CD14-positive monocyte (primary cell): ENCODE measurements around the gene PRDX4. TPM values are rescaled to one million over a fixed set of nuclear protein-coding genes. Genes with fewer than 3 reads are reported as not detected.
"Not testable (repeated sequence)": the region's sequence is repeated elsewhere in the genome, so short reads cannot be mapped to it uniquely, and the experiment has no call there.

ENCODE experiments used
- DNase-seq, 3 donors: peaks; one replicate each; pipeline ENCODE4 v3.0.0-alpha.2; 2011 to 2022
- H2AFZ ChIP-seq: 2 replicates; pipeline ENCODE4 v1.6.0; 2012; ENCODE audit warnings: mild to moderate bottlenecking, low read depth, low read length, inconsistent platforms; ENCODE audit not compliant: insufficient read depth, poor library complexity, severe bottlenecking
- H3K27ac ChIP-seq, 2 donors: 1 replicate in 1 of 2; 2 replicates in 1 of 2; pipeline ENCODE4 v1.5.1; 2012 to 2013; ENCODE audit warnings: low read length in 2 of 2, control low read depth in 1 of 2, inconsistent platforms in 1 of 2, low read depth in 1 of 2, mild to moderate bottlenecking in 1 of 2
- H3K27me3 ChIP-seq, 2 donors: one replicate each; pipeline versions ENCODE4 v1.6.0 to v1.6.1; 2011 to 2013; ENCODE audit warnings: low read length in 2 of 2; ENCODE audit not compliant: control insufficient read depth in 2 of 2, insufficient read depth in 2 of 2
- H3K36me3 ChIP-seq, 2 donors: replicated peaks in 1 of 2; 1 replicate in 1 of 2; 2 replicates in 1 of 2; pipeline versions ENCODE4 v1.5.1 to v1.6.1; 2012 to 2013; ENCODE audit warnings: low read length in 2 of 2, control low read depth in 1 of 2, inconsistent platforms in 1 of 2, mild to moderate bottlenecking in 1 of 2; ENCODE audit not compliant: insufficient read depth in 2 of 2, control insufficient read depth in 1 of 2
- H3K4me1 ChIP-seq, 2 donors: 1 replicate in 1 of 2; 2 replicates in 1 of 2; pipeline versions ENCODE4 v1.5.1 to v1.6.1; 2012 to 2013; ENCODE audit warnings: low read length in 2 of 2, control low read depth in 1 of 2, inconsistent platforms in 1 of 2, mild to moderate bottlenecking in 1 of 2, moderate library complexity in 1 of 2; ENCODE audit not compliant: insufficient read depth in 2 of 2, control insufficient read depth in 1 of 2
- H3K4me2 ChIP-seq: replicated peaks from 2 replicates; pipeline ENCODE3; 2012; ENCODE audit warnings: low read length, moderate library complexity, mild to moderate bottlenecking; ENCODE audit not compliant: poor library complexity, severe bottlenecking; ENCODE audit errors: extremely low read depth
- H3K4me3 ChIP-seq, 3 experiments: fragments of 200-600 bp in 1 of 3; sonication (generic) in 1 of 3; replicated peaks in 1 of 3; 1 replicate in 2 of 3; 2 replicates in 1 of 3; pipeline ENCODE4 v1.5.1; 2011 to 2013; ENCODE audit warnings: low read length in 3 of 3, mild to moderate bottlenecking in 3 of 3, control low read depth in 2 of 3, low read depth in 2 of 3, inconsistent platforms in 1 of 3, moderate library complexity in 1 of 3
- H3K79me2 ChIP-seq: 2 replicates; pipeline ENCODE4 v1.6.0; 2012; ENCODE audit warnings: mild to moderate bottlenecking, control low read depth, inconsistent platforms, low read length, moderate library complexity; ENCODE audit not compliant: insufficient read depth
- H3K9ac ChIP-seq: 2 replicates; pipeline ENCODE4 v1.6.0; 2017; ENCODE audit warnings: low read length, mild to moderate bottlenecking; ENCODE audit not compliant: insufficient read depth, poor library complexity, severe bottlenecking
- H3K9me3 ChIP-seq, 2 donors: replicated peaks in 1 of 2; 1 replicate in 1 of 2; 2 replicates in 1 of 2; pipeline versions ENCODE4 v1.5.1 to v1.6.1; 2012 to 2013; ENCODE audit warnings: low read length in 2 of 2, control low read depth in 1 of 2; ENCODE audit not compliant: control insufficient read depth in 1 of 2, insufficient read depth in 1 of 2
- H4K20me1 ChIP-seq: 2 replicates; pipeline ENCODE4 v1.6.0; 2012; ENCODE audit warnings: mild to moderate bottlenecking, low read length, control low read depth, moderate library complexity; ENCODE audit not compliant: insufficient read depth
- H3K27ac Mint-ChIP-seq, 7 donors: one replicate each; pipeline ENCODE4 v1.8.0; 2020; ENCODE audit warnings: mild to moderate bottlenecking in 7 of 7, mixed read lengths in 7 of 7, moderate library complexity in 6 of 7, inconsistent platforms in 2 of 7
- H3K27me3 Mint-ChIP-seq, 3 donors: one replicate each; pipeline ENCODE4 v1.8.0; 2021 to 2022; ENCODE audit warnings: low read depth in 3 of 3, mild to moderate bottlenecking in 3 of 3, mixed read lengths in 3 of 3, moderate library complexity in 3 of 3, inconsistent platforms in 1 of 3
- H3K36me3 Mint-ChIP-seq, 2 donors: one replicate each; pipeline ENCODE4 v1.8.0; 2020; ENCODE audit warnings: mixed read lengths in 2 of 2, inconsistent platforms in 1 of 2, mild to moderate bottlenecking in 1 of 2
- H3K4me1 Mint-ChIP-seq: one replicate; pipeline ENCODE4 v1.8.0; 2020; ENCODE audit warnings: mild to moderate bottlenecking, mixed read lengths
- H3K4me3 Mint-ChIP-seq, 2 donors: one replicate each; pipeline ENCODE4 v1.8.0; 2020; ENCODE audit warnings: mild to moderate bottlenecking in 2 of 2, mixed read lengths in 2 of 2, moderate library complexity in 1 of 2
- H3K9me3 Mint-ChIP-seq, 7 donors: one replicate each; pipeline ENCODE4 v1.8.0; 2020 to 2022; ENCODE audit warnings: mixed read lengths in 7 of 7, mild to moderate bottlenecking in 6 of 7, moderate library complexity in 6 of 7, inconsistent platforms in 2 of 7
- WGBS: methylation state at CpG from one replicate; pipeline ENCODE4 v1.1.5; 2013; ENCODE audit warnings: missing lambda C conversion rate; ENCODE audit not compliant: insufficient coverage; 5-methylcytosine and 5-hydroxymethylcytosine counted together
- intact Hi-C, 2 donors: fragments of 100-400 bp; cut with micrococcal nuclease; formaldehyde crosslinking; loops; one replicate each; pipeline versions ENCODE4 v1.15.0 to v1.15.1; 2023
- polyA plus RNA-seq, 3 donors: library from polyadenylated mRNA; depleted of rRNA in 1 of 3; unstranded in 2 of 3; stranded (reverse) in 1 of 3; fragments of 300-500 nt in 2 of 3; fragments of >200 nt in 1 of 3; fragmentation: Illumina TruSeq in 2 of 3; gene quantifications; 1 replicate in 2 of 3; 2 replicates in 1 of 3; pipeline ENCODE4 v1.2.3, GENCODE V29; 2012 to 2021
- TF ChIP-seq, protein P1 (sequence below): fragments of 200-600 bp; IDR thresholded peaks from one replicate; pipeline ENCODE4 v1.8.0; 2022; ENCODE audit warnings: antibody characterized with exemption, mild to moderate bottlenecking

The PRDX4 gene
- polyA plus RNA-seq, 3 donors, result 12.8 to 76.2 (median 60.6) TPM

DNA sequence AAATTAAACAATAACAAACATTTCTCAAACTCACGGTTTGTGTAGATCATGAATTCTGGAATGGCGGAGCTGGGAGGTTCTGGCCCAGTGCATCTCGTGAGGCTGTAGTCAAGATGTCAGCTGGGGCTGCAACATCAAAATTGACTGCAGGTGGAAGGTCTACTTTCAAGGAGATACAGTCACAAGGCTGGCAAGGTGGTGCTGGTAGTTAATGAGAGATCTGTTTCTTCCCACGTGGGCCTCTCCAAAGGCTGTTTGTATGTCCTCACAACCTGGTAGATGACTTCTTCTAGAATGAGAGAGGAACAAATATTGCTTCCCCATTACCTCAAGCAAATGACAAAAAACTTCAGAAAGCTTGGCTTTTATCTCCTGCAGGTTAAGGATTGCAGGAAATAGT is 8.0 kb upstream of the PRDX4 start:
- DNase-seq, result no peak
- no peak overlapping the region for H2AFZ ChIP-seq
- H3K9me3 ChIP-seq, result no peaks in the 10 kb centered on the region
- intact Hi-C loops, result no loop called here
- H3K36me3 ChIP-seq, result no peaks in the 10 kb centered on the region
- H3K79me2 ChIP-seq, result no peaks in the 10 kb centered on the region
- H3K4me1 Mint-ChIP-seq, result peaks cover 10% of the 10 kb centered on the region
- H3K9ac ChIP-seq, result no peak overlapping the region
- H3K4me2 ChIP-seq, result no peak overlapping the region
- no CpG with 5 or more reads among the region's 4 CpGs for WGBS
- H3K27me3 ChIP-seq, result no peaks in the 10 kb centered on the region
- peaks cover 0 to 2% (median 0%) of the 10 kb centered on the region in 3 donors for H3K27me3 Mint-ChIP-seq
- no peaks in the 10 kb centered on the region for H4K20me1 ChIP-seq
- no peak overlapping the region for H3K4me3 Mint-ChIP-seq
- H3K9me3 Mint-ChIP-seq, result peaks cover 0 to 3% (median 0%) of the 10 kb centered on the region in 7 donors
- H3K36me3 Mint-ChIP-seq, result no peaks in the 10 kb centered on the region
- H3K4me1 ChIP-seq, result no peaks in the 10 kb centered on the region
- H3K27ac Mint-ChIP-seq, result no peak overlapping the region
- H3K27ac ChIP-seq, result no peak overlapping the region
- no peak overlapping the region for H3K4me3 ChIP-seq
- TF ChIP-seq, protein P1, sequence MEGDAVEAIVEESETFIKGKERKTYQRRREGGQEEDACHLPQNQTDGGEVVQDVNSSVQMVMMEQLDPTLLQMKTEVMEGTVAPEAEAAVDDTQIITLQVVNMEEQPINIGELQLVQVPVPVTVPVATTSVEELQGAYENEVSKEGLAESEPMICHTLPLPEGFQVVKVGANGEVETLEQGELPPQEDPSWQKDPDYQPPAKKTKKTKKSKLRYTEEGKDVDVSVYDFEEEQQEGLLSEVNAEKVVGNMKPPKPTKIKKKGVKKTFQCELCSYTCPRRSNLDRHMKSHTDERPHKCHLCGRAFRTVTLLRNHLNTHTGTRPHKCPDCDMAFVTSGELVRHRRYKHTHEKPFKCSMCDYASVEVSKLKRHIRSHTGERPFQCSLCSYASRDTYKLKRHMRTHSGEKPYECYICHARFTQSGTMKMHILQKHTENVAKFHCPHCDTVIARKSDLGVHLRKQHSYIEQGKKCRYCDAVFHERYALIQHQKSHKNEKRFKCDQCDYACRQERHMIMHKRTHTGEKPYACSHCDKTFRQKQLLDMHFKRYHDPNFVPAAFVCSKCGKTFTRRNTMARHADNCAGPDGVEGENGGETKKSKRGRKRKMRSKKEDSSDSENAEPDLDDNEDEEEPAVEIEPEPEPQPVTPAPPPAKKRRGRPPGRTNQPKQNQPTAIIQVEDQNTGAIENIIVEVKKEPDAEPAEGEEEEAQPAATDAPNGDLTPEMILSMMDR, result no peak

DNA sequence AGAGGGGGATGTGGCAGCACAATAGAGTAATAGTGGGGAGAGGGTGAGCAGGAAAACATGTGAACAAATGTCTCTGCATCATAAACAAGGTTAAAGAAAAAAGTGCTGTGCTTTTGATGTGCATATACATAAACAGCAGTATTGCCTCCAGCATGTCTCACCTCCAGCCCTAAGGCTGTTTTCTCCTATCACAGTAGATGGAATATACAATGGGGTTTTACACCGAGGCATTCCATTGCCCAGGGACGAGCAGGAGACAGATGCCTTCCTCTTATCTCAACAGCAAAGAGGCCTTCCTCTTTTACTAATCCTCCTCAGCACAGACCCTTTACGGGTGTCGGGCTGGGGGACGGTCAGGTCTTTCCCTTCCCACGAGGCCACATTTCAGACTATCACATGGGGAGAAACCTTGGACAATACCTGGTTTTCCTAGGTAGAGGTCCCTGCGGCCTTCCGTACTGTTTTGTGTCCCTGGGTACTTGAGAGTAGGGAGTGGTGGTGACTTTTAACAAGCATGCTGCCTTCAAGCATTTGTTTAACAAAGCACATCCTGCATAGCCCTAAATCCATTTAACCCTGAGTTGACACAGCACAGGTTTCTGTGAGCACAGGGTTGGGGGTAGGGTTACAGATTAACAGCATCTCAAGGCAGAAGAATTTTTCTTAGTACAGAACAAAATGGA is 7.1 kb upstream of the PRDX4 start:
- Mint-ChIP-seq H3K27ac (peak overlapping the region in 1 of 7 donors; percentile 22), H3K4me1 (peaks cover 10% of the 10 kb centered on the region)
- H3K9me3 Mint-ChIP-seq, H3K36me3 ChIP-seq, intact Hi-C loops, H3K9ac ChIP-seq, H3K27ac ChIP-seq, H3K4me3 Mint-ChIP-seq, H2AFZ ChIP-seq, H3K36me3 Mint-ChIP-seq, H3K27me3 Mint-ChIP-seq, H3K4me1 ChIP-seq, DNase-seq, H3K4me3 ChIP-seq, H3K79me2 ChIP-seq, H3K4me2 ChIP-seq, H3K9me3 ChIP-seq, H4K20me1 ChIP-seq, H3K27me3 ChIP-seq: not testable (repeated sequence)
- WGBS, result no CpG with 5 or more reads among the region's 8 CpGs
